Endothelial cell (in vitro differentiated cells): ENCODE results near the gene EVA1C. TPM values are rescaled to one million over a fixed set of nuclear protein-coding genes. Genes with fewer than 3 reads are reported as not detected.

Source experiments
- DNase-seq: peaks from one replicate; pipeline ENCODE4 v3.0.0; 2021; ENCODE audit warnings: low spot score
- H3K27ac Mint-ChIP-seq: one replicate; pipeline ENCODE4 v1.8.0; 2021; ENCODE audit warnings: mixed read lengths, inconsistent platforms; ENCODE audit not compliant: unreplicated experiment
- H3K27me3 Mint-ChIP-seq: one replicate; pipeline ENCODE4 v1.8.0; 2021; ENCODE audit warnings: mild to moderate bottlenecking, moderate library complexity, mixed read lengths, inconsistent platforms; ENCODE audit not compliant: unreplicated experiment
- H3K36me3 Mint-ChIP-seq: one replicate; pipeline ENCODE4 v1.8.0; 2021; ENCODE audit warnings: mild to moderate bottlenecking, low read depth, mixed read lengths, inconsistent platforms; ENCODE audit not compliant: unreplicated experiment
- H3K4me1 Mint-ChIP-seq: one replicate; pipeline ENCODE4 v1.8.0; 2021; ENCODE audit warnings: mild to moderate bottlenecking, mixed read lengths, inconsistent platforms; ENCODE audit not compliant: unreplicated experiment
- H3K4me3 Mint-ChIP-seq: one replicate; pipeline ENCODE4 v1.8.0; 2021; ENCODE audit warnings: mild to moderate bottlenecking, mixed read lengths, inconsistent platforms; ENCODE audit not compliant: unreplicated experiment
- H3K9me3 Mint-ChIP-seq: one replicate; pipeline ENCODE4 v1.8.0; 2021; ENCODE audit warnings: mixed read lengths, inconsistent platforms; ENCODE audit not compliant: unreplicated experiment
- CTCF ChIP-seq: fragments of 200-600 bp; sonication (generic); IDR thresholded peaks from one replicate; pipeline ENCODE4 v1.5.0; 2021; ENCODE audit warnings: antibody characterized with exemption; ENCODE audit not compliant: unreplicated experiment
- total RNA-seq: library from RNA; stranded (reverse); fragmentation: NEBNext Ultra II Directional; extraction: Animal tissue kit (Norgen Biotek cat#: 25700); gene quantifications from one replicate; pipeline ENCODE4 v1.2.1, GENCODE V29; 2021; ENCODE audit not compliant: unreplicated experiment

Gene EVA1C
- total RNA-seq, 1 donor from 2014 or later = 1.1 TPM

- Mint-ChIP-seq H3K4me1 (peaks cover 2% of the 10 kb centered on the region), H3K9me3 (no peaks in the 10 kb centered on the region), H3K27me3 (peaks cover 2% of the 10 kb centered on the region), H3K36me3 (no peaks in the 10 kb centered on the region), H3K27ac (no peak overlapping the region), H3K4me3 (no peak overlapping the region)
- no peak for TF ChIP-seq CTCF
- no peak for DNase-seq
These were observed 56.2 kb downstream of the EVA1C start for GRCh38 chr21:32468681-32469111.

- H3K4me1 Mint-ChIP-seq = peaks cover 2% of the 10 kb centered on the region
- H3K27ac Mint-ChIP-seq = no peak overlapping the region
- H3K27me3 Mint-ChIP-seq = peaks cover 4% of the 10 kb centered on the region
- DNase-seq = no peak
- TF ChIP-seq CTCF = no peak
- no peak overlapping the region for H3K4me3 Mint-ChIP-seq
- H3K36me3 Mint-ChIP-seq = no peaks in the 10 kb centered on the region
- no peaks in the 10 kb centered on the region for H3K9me3 Mint-ChIP-seq
These were observed 57.1 kb downstream of the EVA1C start for GRCh38 chr21:32469628-32470027.

- H3K4me3 Mint-ChIP-seq = no peak overlapping the region
- H3K4me1 Mint-ChIP-seq = peaks cover 2% of the 10 kb centered on the region
- H3K27me3 Mint-ChIP-seq = peaks cover 4% of the 10 kb centered on the region
- H3K9me3 Mint-ChIP-seq = no peaks in the 10 kb centered on the region
- H3K27ac Mint-ChIP-seq = no peak overlapping the region
- no peaks in the 10 kb centered on the region for H3K36me3 Mint-ChIP-seq
- TF ChIP-seq CTCF = no peak
- DNase-seq = no peak
These were observed 57.7 kb downstream of the EVA1C start for GRCh38 chr21:32470206-32470605.

GRCh38 chr21:32472890-32473765 lies 60.6 kb downstream of the EVA1C start:
- Mint-ChIP-seq H3K9me3 (no peaks in the 10 kb centered on the region), H3K4me3 (no peak overlapping the region), H3K27me3 (peaks cover 4% of the 10 kb centered on the region), H3K36me3 (no peaks in the 10 kb centered on the region), H3K4me1 (peaks cover 16% of the 10 kb centered on the region), H3K27ac (no peak overlapping the region)
- TF ChIP-seq CTCF = no peak
- no peak for DNase-seq
